RWPE1 (cell line): Measurements from ENCODE around the gene SORBS1.

Source experiments
- CTCF ChIA-PET: fragments of 350-600 bp; sonication (Branson Sonifier 250); formaldehyde crosslinking; extraction: SDS; loops from one replicate; lab custom pipeline; 2021; lab: Yijun Ruan, JAX
- POLR2A ChIA-PET: fragments of 400-600 bp; formaldehyde crosslinking; extraction: SDS; loops from one replicate; lab custom pipeline; 2020; ENCODE audit warnings: antibody characterized with exemption; ENCODE audit not compliant: low non-redundant PET; lab: Yijun Ruan, JAX
- DNase-seq: peaks from one replicate; pipeline ENCODE4 v3.0.0; 2012; ENCODE audit warnings: low spot score
- H3K27ac ChIP-seq: fragments of 450-650 bp; 2 replicates; pipeline ENCODE4 v1.5.1; 2017
- TF ChIP-seq, protein P1 (sequence below): fragments of 450-650 bp; conservative IDR thresholded peaks from 2 replicates; pipeline ENCODE4 v1.5.1; 2017; ENCODE audit warnings: low read depth, mild to moderate bottlenecking

Gene SORBS1

DNA sequence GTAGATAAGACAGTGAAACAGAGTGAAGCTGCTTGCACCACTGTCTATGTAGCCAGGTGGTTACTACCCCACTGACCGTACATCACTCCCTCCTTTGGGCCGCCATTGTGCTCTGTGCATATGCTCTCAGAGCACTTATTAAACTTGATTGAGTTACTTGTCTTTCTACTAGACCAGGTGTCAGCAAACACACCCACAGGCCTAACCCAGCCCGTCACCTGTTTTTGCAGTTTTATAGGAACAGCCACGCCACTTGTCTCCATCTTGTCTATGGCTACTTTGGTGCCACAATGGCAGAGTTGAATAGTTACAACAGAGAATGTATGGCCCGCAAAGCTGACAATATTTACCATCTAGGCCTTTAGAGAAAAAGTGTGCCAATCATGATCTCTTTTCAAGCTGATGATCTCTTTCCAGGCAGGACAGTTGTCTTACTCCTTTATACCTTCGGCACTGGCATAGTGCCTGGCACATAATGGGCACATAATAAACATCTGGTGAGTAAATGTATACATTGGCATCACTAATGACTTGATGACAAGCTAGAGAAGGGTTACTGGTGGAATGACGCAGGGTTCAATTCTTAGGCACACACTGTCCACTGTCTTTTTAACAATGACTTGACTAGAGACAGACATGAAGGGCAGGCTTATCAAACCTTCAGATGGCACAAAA, 36.7 kb downstream of the SORBS1 start:
- ChIA-PET CTCF (no interaction called here), POLR2A (interaction anchor here (0.5 kb wide), 1 partner anchor 1633 kb away, joined by 6 read pairs; no protein-coding TSS in a partner anchor)
- H3K27ac ChIP-seq: no peak overlapping the region
- TF ChIP-seq, protein P1, sequence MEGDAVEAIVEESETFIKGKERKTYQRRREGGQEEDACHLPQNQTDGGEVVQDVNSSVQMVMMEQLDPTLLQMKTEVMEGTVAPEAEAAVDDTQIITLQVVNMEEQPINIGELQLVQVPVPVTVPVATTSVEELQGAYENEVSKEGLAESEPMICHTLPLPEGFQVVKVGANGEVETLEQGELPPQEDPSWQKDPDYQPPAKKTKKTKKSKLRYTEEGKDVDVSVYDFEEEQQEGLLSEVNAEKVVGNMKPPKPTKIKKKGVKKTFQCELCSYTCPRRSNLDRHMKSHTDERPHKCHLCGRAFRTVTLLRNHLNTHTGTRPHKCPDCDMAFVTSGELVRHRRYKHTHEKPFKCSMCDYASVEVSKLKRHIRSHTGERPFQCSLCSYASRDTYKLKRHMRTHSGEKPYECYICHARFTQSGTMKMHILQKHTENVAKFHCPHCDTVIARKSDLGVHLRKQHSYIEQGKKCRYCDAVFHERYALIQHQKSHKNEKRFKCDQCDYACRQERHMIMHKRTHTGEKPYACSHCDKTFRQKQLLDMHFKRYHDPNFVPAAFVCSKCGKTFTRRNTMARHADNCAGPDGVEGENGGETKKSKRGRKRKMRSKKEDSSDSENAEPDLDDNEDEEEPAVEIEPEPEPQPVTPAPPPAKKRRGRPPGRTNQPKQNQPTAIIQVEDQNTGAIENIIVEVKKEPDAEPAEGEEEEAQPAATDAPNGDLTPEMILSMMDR: no peak
- DNase-seq: no peak

DNA sequence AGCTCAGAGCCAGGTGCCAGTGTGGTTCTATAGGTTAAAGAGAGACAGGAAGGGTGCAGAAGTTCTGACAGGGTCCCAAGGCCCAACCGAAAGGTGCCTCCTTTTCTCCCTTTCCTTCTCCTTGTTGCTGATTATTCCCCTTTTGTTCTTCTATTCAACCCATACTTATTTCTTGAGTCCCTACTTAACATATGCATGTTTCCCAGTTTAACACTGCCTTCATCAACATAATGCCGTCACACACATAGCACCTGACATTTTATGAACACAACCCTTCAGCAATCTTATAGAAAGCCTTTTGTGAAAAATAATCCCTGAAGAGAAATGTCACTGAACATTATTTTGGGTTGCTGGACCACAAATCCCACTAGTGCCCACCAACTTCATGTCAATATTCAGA, 39.1 kb downstream of the SORBS1 start:
- TF ChIP-seq, protein P1: no peak
- no peak overlapping the region for H3K27ac ChIP-seq
- no peak for DNase-seq
- POLR2A ChIA-PET: no interaction called here
- CTCF ChIA-PET: no interaction called here

DNA sequence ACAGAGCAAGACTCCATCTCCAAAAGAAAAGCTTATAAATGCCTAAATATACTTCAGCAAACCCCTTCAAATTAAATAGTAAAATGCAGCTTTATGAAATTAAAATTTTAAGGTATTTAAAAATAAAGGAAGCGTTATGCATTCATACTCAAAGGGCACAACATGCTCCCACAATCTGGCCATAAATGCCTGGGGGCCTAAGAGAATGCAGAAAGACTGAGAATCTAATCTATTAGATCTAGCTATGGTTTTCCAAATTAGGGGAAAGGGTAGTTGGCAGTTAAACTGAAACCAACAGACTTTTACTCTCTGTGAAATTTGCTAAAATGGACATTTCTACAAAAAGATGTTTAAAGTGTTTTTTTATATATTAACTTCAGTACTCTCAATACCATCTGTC, 40.6 kb downstream of the SORBS1 start:
- ChIA-PET POLR2A (no interaction called here), CTCF (interaction anchor here (0.7 to 1.1 kb wide), 2 partner anchors 15 to 83 kb away, joined by 3 to 8 read pairs; no protein-coding TSS in a partner anchor)
- TF ChIP-seq, protein P1: no peak
- no peak for DNase-seq
- H3K27ac ChIP-seq: no peak overlapping the region

DNA sequence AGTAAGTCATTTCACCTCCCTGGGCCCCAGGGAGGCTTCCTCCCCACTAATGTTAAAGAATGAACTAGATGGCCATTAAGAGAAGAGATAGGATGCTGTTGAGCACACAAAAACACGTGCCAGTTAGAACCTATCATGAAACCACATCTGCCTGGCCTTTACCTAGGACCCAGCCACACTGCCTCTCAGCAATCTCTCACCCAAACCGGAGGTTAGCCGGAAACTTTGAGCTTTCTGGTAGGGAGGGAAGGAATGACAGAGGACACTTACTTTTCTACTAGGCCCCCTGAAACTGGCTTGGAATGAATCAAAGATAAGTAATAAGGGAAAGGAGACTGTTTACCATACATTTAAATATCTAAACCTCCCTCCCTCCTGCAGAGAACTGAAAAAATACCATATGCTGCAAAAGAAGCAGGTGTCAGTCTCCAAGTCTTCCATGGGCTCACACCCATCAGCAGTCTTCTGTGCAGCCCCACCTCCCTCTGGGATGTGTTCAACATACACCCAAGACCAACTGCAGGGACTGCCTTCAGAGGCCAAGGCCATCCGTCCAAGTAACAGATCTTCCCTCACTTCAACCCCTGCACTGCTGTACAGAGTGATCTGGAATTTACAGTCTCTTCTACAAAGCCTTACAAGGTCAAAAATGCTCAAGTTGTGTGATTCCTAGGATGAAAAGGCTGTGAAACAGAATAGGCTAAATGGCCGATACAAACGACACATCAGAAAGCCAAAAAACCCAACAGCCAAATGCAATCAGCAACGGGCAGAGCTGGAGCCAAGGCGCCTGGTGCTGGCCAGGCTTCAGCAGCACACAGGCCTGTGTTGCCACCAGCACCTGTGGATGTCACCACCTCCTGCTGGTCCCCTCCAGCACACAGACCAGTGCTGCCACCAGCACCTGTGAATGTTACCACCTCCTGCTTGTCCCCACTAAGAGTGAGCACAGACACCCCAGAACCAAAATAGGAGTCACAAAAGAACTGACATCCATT, 42.4 kb downstream of the SORBS1 start:
- H3K27ac ChIP-seq: no peak overlapping the region
- POLR2A ChIA-PET: interaction anchor here (0.5 kb wide), 1 partner anchor 21 kb away, joined by 3 read pairs; no protein-coding TSS in a partner anchor
- TF ChIP-seq, protein P1: no peak
- CTCF ChIA-PET: no interaction called here
- DNase-seq: no peak

DNA sequence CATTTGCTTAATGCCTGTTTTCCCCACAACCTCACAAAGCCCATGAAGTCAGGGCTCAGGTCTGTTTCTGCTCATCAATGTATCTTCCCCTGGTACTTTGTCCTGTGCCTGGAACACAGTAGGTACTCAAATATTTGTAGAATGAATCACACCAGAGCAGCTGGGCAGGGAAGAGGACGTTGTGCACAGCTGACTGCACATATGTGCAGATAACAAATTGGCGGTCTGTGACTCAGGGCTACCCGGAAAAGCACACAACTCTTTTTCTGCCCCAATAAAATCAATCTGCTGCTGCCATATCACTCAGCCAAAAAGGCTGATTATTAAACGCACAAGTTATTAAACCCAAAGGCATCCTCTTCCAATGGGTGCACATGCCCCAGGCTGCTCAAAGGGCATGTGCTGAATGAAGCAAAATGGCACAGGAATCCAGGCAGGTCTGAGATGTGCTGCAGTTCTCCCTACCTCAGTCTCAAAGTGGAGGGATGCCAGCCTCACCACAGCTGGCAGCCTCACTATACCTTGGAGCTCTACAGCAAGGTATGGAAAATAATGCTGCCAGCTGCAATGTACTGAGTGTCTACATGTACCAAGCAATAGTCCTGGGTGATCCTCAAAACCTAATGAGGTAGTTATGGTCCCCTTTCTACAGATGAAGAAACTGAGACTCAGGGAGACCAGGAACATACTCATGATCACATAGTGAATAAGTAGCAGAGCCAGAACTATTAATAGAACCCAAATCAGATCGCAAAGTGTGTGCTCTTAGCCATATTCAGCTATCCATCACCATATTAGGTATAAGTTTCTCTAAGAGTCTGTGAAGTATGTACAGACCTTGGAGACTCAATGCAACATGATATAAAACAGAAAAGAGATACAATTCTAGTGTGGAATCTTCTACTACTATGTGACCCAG, 43.4 kb downstream of the SORBS1 start:
- TF ChIP-seq, protein P1: no peak
- CTCF ChIA-PET: no interaction called here
- peak; percentile 16 for DNase-seq
- H3K27ac ChIP-seq: no peak overlapping the region
- POLR2A ChIA-PET: interaction anchor here (0.5 kb wide), 1 partner anchor 20 kb away, joined by 3 read pairs; no protein-coding TSS in a partner anchor
